ENCODE data around the gene NPC2. TPM values are rescaled to one million over a fixed set of nuclear protein-coding genes. Genes with fewer than 3 reads are reported as not detected.

NPC2 gene
- total and polyA plus RNA-seq, 7 experiments from 2014 or later: 37.9 to 108 (median 60.2) TPM

GRCh38 chr14:74488786-74489397 lies 4.2 kb downstream of the NPC2 start:
- POLR2A ChIA-PET: interaction anchor here (1.1 kb wide), 1 partner anchor 9 kb away, joined by 3 read pairs; no protein-coding TSS in a partner anchor
- DNase-seq (no peak), ATAC-seq (no peak)
- H3K27me3 Mint-ChIP-seq: no peaks in the 10 kb centered on the region
- H3K4me1 Mint-ChIP-seq: peaks cover 0 to 17% (median 11%) of the 10 kb centered on the region in 7 donors
- Histone ChIP-seq H3K27me3 (ENCODE audit: control insufficient read depth in 2 of 2, insufficient read depth in 2 of 2, low read length in 2 of 2) (no peaks in the 10 kb centered on the region), H3K36me3 (ENCODE audit: control insufficient read depth in 2 of 3, insufficient read depth in 3 of 3, low read length in 3 of 3) (peaks cover 0 to 8% (median 0%) of the 10 kb centered on the region in 3 experiments), H3K4me1 (ENCODE audit: control insufficient read depth in 2 of 2, insufficient read depth in 2 of 2, low read length in 2 of 2) (peaks cover 0 to 5% of the 10 kb centered on the region in 2 donors), H3K27ac (ENCODE audit: low read depth, low read length) (no peak overlapping the region), H3K9me3 (ENCODE audit: control insufficient read depth in 2 of 3, low read length in 3 of 3) (no peaks in the 10 kb centered on the region), H3K4me3 (ENCODE audit: low read length) (no peak overlapping the region)
- no peak overlapping the region for H3K27ac Mint-ChIP-seq
- H3K9me3 Mint-ChIP-seq: no peaks in the 10 kb centered on the region
- CTCF ChIA-PET: no interaction called here
- no peak overlapping the region for H3K4me3 Mint-ChIP-seq
- peaks cover 0 to 18% (median 4%) of the 10 kb centered on the region in 5 donors for H3K36me3 Mint-ChIP-seq
- intact Hi-C loops (cut with micrococcal nuclease): no loop called here

- CTCF ChIA-PET: no interaction called here
- intact Hi-C loops (cut with micrococcal nuclease): no loop called here
- POLR2A ChIA-PET: interaction anchor here (0.5 kb wide), 1 partner anchor 1449 kb away, joined by 4 read pairs; no protein-coding TSS in a partner anchor
Measured at GRCh38 chr14:74486164-74486563, 6.9 kb downstream of the NPC2 start.

GRCh38 chr14:74483321-74483720 lies 9.8 kb downstream of the NPC2 start:
- Mint-ChIP-seq H3K4me3 (no peak overlapping the region), H3K36me3 (peaks cover 4 to 58% (median 25%) of the 10 kb centered on the region in 5 donors), H3K27ac (no peak overlapping the region), H3K4me1 (no peaks in the 10 kb centered on the region), H3K27me3 (no peaks in the 10 kb centered on the region), H3K9me3 (no peaks in the 10 kb centered on the region)
- Histone ChIP-seq H3K4me1 (ENCODE audit: control insufficient read depth in 2 of 2, insufficient read depth in 2 of 2, low read length in 2 of 2) (no peaks in the 10 kb centered on the region), H3K36me3 (ENCODE audit: control insufficient read depth in 2 of 3, insufficient read depth in 3 of 3, low read length in 3 of 3) (peaks cover 0 to 41% (median 5%) of the 10 kb centered on the region in 3 experiments), H3K27me3 (ENCODE audit: control insufficient read depth in 2 of 2, insufficient read depth in 2 of 2, low read length in 2 of 2) (no peaks in the 10 kb centered on the region), H3K27ac (ENCODE audit: low read depth, low read length) (no peak overlapping the region), H3K4me3 (ENCODE audit: low read length) (no peak overlapping the region), H3K9me3 (ENCODE audit: control insufficient read depth in 2 of 3, low read length in 3 of 3) (no peaks in the 10 kb centered on the region)
- ATAC-seq (no peak), DNase-seq (no peak)
- ChIA-PET CTCF (no interaction called here), POLR2A (no interaction called here)
- intact Hi-C loops (cut with micrococcal nuclease): no loop called here

More at GRCh38 chr14:74486164-74486563, 6.9 kb downstream of the NPC2 start:
- Mint-ChIP-seq H3K36me3 (peaks cover 4 to 37% (median 16%) of the 10 kb centered on the region in 5 donors), H3K4me1 (peaks cover 0 to 14% (median 9%) of the 10 kb centered on the region in 7 donors), H3K4me3 (no peak overlapping the region), H3K27me3 (no peaks in the 10 kb centered on the region), H3K9me3 (no peaks in the 10 kb centered on the region), H3K27ac (no peak overlapping the region)
- Histone ChIP-seq H3K4me1 (ENCODE audit: control insufficient read depth in 2 of 2, insufficient read depth in 2 of 2, low read length in 2 of 2) (no peaks in the 10 kb centered on the region), H3K36me3 (ENCODE audit: control insufficient read depth in 2 of 3, insufficient read depth in 3 of 3, low read length in 3 of 3) (peaks cover 0 to 21% (median 0%) of the 10 kb centered on the region in 3 experiments), H3K27me3 (ENCODE audit: control insufficient read depth in 2 of 2, insufficient read depth in 2 of 2, low read length in 2 of 2) (no peaks in the 10 kb centered on the region), H3K9me3 (ENCODE audit: control insufficient read depth in 2 of 3, low read length in 3 of 3) (no peaks in the 10 kb centered on the region), H3K27ac (ENCODE audit: low read depth, low read length) (no peak overlapping the region), H3K4me3 (ENCODE audit: low read length) (no peak overlapping the region)
- DNase-seq (no peak), ATAC-seq (no peak)

- H3K36me3 ChIP-seq (ENCODE audit: control insufficient read depth in 2 of 3, insufficient read depth in 3 of 3, low read length in 3 of 3): peaks cover 0 to 41% (median 5%) of the 10 kb centered on the region in 3 experiments
Measured at GRCh38 chr14:74482571-74482970, 10.5 kb downstream of the NPC2 start.

GRCh38 chr14:74480046-74480445 lies 13.1 kb downstream of the NPC2 start:
- ChIA-PET POLR2A (interaction anchor here (0.6 kb wide), 1 partner anchor 283 kb away, joined by 3 read pairs; no protein-coding TSS in a partner anchor), CTCF (no interaction called here)
- Histone ChIP-seq H3K36me3 (ENCODE audit: control insufficient read depth in 2 of 3, insufficient read depth in 3 of 3, low read length in 3 of 3) (peaks cover 0 to 47% (median 5%) of the 10 kb centered on the region in 3 experiments), H3K4me1 (ENCODE audit: control insufficient read depth in 2 of 2, insufficient read depth in 2 of 2, low read length in 2 of 2) (no peaks in the 10 kb centered on the region), H3K9me3 (ENCODE audit: control insufficient read depth in 2 of 3, low read length in 3 of 3) (no peaks in the 10 kb centered on the region), H3K27me3 (ENCODE audit: control insufficient read depth in 2 of 2, insufficient read depth in 2 of 2, low read length in 2 of 2) (no peaks in the 10 kb centered on the region), H3K4me3 (ENCODE audit: low read length) (no peak overlapping the region), H3K27ac (ENCODE audit: low read depth, low read length) (no peak overlapping the region)
- Mint-ChIP-seq H3K9me3 (no peaks in the 10 kb centered on the region), H3K36me3 (peaks cover 3 to 67% (median 37%) of the 10 kb centered on the region in 5 donors), H3K27ac (no peak overlapping the region), H3K4me3 (no peak overlapping the region), H3K4me1 (peaks cover 0 to 3% (median 0%) of the 10 kb centered on the region in 7 donors), H3K27me3 (no peaks in the 10 kb centered on the region)
- intact Hi-C loops (cut with micrococcal nuclease): no loop called here
- no peak for DNase-seq
- no peak for ATAC-seq

More at GRCh38 chr14:74482571-74482970, 10.5 kb downstream of the NPC2 start:
- Histone ChIP-seq H3K9me3 (ENCODE audit: control insufficient read depth in 2 of 3, low read length in 3 of 3) (no peaks in the 10 kb centered on the region), H3K4me3 (ENCODE audit: low read length) (no peak overlapping the region), H3K27ac (ENCODE audit: low read depth, low read length) (no peak overlapping the region), H3K4me1 (ENCODE audit: control insufficient read depth in 2 of 2, insufficient read depth in 2 of 2, low read length in 2 of 2) (no peaks in the 10 kb centered on the region), H3K27me3 (ENCODE audit: control insufficient read depth in 2 of 2, insufficient read depth in 2 of 2, low read length in 2 of 2) (no peaks in the 10 kb centered on the region)
- DNase-seq (no peak), ATAC-seq (no peak)
- POLR2A ChIA-PET: interaction anchor here (0.6 kb wide), 1 partner anchor 16 kb away, joined by 3 read pairs; no protein-coding TSS in a partner anchor
- CTCF ChIA-PET: no interaction called here
- intact Hi-C loops (cut with micrococcal nuclease): no loop called here
- H3K27me3 Mint-ChIP-seq: no peaks in the 10 kb centered on the region
- no peaks in the 10 kb centered on the region for H3K9me3 Mint-ChIP-seq
- H3K4me3 Mint-ChIP-seq: no peak overlapping the region
- peaks cover 4 to 63% (median 30%) of the 10 kb centered on the region in 5 donors for H3K36me3 Mint-ChIP-seq
- H3K4me1 Mint-ChIP-seq: no peaks in the 10 kb centered on the region
- no peak overlapping the region for H3K27ac Mint-ChIP-seq

GRCh38 chr14:74478996-74479635 lies 14.0 kb downstream of the NPC2 start:
- DNase-seq (no peak), ATAC-seq (no peak)
- no peaks in the 10 kb centered on the region for H3K27me3 Mint-ChIP-seq
- H3K4me3 Mint-ChIP-seq: no peak overlapping the region
- no peak overlapping the region for H3K27ac ChIP-seq (ENCODE audit: low read depth, low read length)
- H3K4me3 ChIP-seq (ENCODE audit: low read length): no peak overlapping the region
- CTCF ChIA-PET: no interaction called here
- H3K9me3 Mint-ChIP-seq: no peaks in the 10 kb centered on the region
- peaks cover 0 to 52% (median 5%) of the 10 kb centered on the region in 3 experiments for H3K36me3 ChIP-seq (ENCODE audit: control insufficient read depth in 2 of 3, insufficient read depth in 3 of 3, low read length in 3 of 3)
- intact Hi-C loops (cut with micrococcal nuclease): no loop called here
- peaks cover 0 to 3% (median 0%) of the 10 kb centered on the region in 7 donors for H3K4me1 Mint-ChIP-seq
- no peaks in the 10 kb centered on the region for H3K9me3 ChIP-seq (ENCODE audit: control insufficient read depth in 2 of 3, low read length in 3 of 3)
- H3K36me3 Mint-ChIP-seq: peaks cover 0 to 66% (median 32%) of the 10 kb centered on the region in 5 donors
- no peaks in the 10 kb centered on the region for H3K4me1 ChIP-seq (ENCODE audit: control insufficient read depth in 2 of 2, insufficient read depth in 2 of 2, low read length in 2 of 2)
- H3K27me3 ChIP-seq (ENCODE audit: control insufficient read depth in 2 of 2, insufficient read depth in 2 of 2, low read length in 2 of 2): no peaks in the 10 kb centered on the region
- POLR2A ChIA-PET: no interaction called here
- no peak overlapping the region for H3K27ac Mint-ChIP-seq
